ENCODE measurements around the gene TEX2.

TEX2 gene

DNA sequence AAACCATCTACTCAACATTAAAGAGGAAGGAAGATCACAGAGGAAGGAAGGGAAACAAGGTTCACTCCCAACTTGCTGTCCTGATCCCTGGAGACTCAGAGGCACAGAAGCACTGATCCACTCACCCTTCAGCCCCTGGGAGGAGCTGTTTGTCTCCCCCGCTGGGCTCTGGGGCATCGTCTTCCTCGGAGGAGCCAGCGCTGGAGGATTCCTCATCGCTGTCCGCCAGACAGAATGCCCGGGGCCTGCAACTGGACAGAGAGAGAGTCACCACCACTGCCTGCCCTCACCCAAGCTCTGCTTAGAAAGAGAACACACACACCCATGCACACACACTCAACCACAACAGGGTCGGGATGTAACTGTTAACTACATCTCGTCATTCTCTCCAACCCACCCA lies 108.3 kb downstream of the TEX2 start:
- no peak overlapping the region for H3K4me2 ChIP-seq (ENCODE audit: low read length)

DNA sequence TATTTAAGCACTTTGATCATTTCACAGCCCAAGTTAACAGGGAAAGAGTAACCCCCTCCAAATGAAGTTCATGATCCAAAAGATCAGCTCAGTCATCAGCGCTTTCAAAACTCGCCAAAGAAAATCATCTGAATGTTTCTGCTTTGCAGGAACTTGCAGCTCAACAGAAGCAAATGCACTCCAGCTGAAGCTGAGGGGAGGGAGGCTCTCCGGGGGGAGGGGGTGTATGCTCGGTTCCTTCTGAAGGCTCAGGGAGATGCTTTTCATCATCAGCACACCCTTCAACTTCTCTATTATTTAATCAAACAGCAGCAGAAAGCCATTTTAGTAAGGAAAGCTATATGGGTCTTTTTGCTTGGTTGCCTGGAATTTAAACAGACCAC lies 108.8 kb downstream of the TEX2 start:
- Histone ChIP-seq H3K27me3 (ENCODE audit: insufficient read depth, low read length) (no peaks in the 10 kb centered on the region), H3K4me2 (ENCODE audit: low read length) (no peak overlapping the region), H3K79me2 (ENCODE audit: insufficient read depth, low read length) (no peaks in the 10 kb centered on the region), H3K9me3 (ENCODE audit: low read length) (no peaks in the 10 kb centered on the region), H3F3A (ENCODE audit: insufficient read depth, low read length) (no peaks in the 10 kb centered on the region), H3K9ac (ENCODE audit: low read length) (no peak overlapping the region), H3K36me3 (ENCODE audit: insufficient read depth, low read length) (peaks cover 6% of the 10 kb centered on the region), H4K20me1 (ENCODE audit: insufficient read depth, low read length) (no peaks in the 10 kb centered on the region), H3K9me2 (ENCODE audit: low read depth, low read length) (no peaks in the 10 kb centered on the region), H3K27ac (ENCODE audit: low read depth, low read length, poor library complexity, severe bottlenecking) (no peak overlapping the region), H2AFZ (ENCODE audit: low read length) (no peak overlapping the region), H3K4me1 (ENCODE audit: insufficient read depth, low read length, severe bottlenecking) (no peaks in the 10 kb centered on the region), H3K4me3 (ENCODE audit: low read depth, low read length, poor library complexity, severe bottlenecking) (no peak overlapping the region)
- TF ChIP-seq, protein P1, sequence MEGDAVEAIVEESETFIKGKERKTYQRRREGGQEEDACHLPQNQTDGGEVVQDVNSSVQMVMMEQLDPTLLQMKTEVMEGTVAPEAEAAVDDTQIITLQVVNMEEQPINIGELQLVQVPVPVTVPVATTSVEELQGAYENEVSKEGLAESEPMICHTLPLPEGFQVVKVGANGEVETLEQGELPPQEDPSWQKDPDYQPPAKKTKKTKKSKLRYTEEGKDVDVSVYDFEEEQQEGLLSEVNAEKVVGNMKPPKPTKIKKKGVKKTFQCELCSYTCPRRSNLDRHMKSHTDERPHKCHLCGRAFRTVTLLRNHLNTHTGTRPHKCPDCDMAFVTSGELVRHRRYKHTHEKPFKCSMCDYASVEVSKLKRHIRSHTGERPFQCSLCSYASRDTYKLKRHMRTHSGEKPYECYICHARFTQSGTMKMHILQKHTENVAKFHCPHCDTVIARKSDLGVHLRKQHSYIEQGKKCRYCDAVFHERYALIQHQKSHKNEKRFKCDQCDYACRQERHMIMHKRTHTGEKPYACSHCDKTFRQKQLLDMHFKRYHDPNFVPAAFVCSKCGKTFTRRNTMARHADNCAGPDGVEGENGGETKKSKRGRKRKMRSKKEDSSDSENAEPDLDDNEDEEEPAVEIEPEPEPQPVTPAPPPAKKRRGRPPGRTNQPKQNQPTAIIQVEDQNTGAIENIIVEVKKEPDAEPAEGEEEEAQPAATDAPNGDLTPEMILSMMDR (IDR thresholded peaks at IDR 0.05; ENCODE audit: low read length), result no peak

More for the DNA sequence above, 108.3 kb downstream of the TEX2 start:
- no peaks in the 10 kb centered on the region for H3K4me1 ChIP-seq (ENCODE audit: insufficient read depth, low read length, severe bottlenecking)
- no peaks in the 10 kb centered on the region for H3F3A ChIP-seq (ENCODE audit: insufficient read depth, low read length)
- no peak overlapping the region for H3K9ac ChIP-seq (ENCODE audit: low read length)
- no peaks in the 10 kb centered on the region for H4K20me1 ChIP-seq (ENCODE audit: insufficient read depth, low read length)
- no peaks in the 10 kb centered on the region for H3K9me2 ChIP-seq (ENCODE audit: low read depth, low read length)
- H3K36me3 ChIP-seq (ENCODE audit: insufficient read depth, low read length), result peaks cover 6% of the 10 kb centered on the region
- no peak overlapping the region for H2AFZ ChIP-seq (ENCODE audit: low read length)
- no peaks in the 10 kb centered on the region for H3K27me3 ChIP-seq (ENCODE audit: insufficient read depth, low read length)
- no peak overlapping the region for H3K27ac ChIP-seq (ENCODE audit: low read depth, low read length, poor library complexity, severe bottlenecking)
- no peak for TF ChIP-seq EZH2 (IDR thresholded peaks at IDR 0.05; ENCODE audit: borderline replicate concordance, low read length)
- TF ChIP-seq, protein P1 (IDR thresholded peaks at IDR 0.05; ENCODE audit: low read length), result no peak
- no peak overlapping the region for H3K4me3 ChIP-seq (ENCODE audit: low read depth, low read length, poor library complexity, severe bottlenecking)
- no peaks in the 10 kb centered on the region for H3K79me2 ChIP-seq (ENCODE audit: insufficient read depth, low read length)
- H3K9me3 ChIP-seq (ENCODE audit: low read length), result no peaks in the 10 kb centered on the region

DNA sequence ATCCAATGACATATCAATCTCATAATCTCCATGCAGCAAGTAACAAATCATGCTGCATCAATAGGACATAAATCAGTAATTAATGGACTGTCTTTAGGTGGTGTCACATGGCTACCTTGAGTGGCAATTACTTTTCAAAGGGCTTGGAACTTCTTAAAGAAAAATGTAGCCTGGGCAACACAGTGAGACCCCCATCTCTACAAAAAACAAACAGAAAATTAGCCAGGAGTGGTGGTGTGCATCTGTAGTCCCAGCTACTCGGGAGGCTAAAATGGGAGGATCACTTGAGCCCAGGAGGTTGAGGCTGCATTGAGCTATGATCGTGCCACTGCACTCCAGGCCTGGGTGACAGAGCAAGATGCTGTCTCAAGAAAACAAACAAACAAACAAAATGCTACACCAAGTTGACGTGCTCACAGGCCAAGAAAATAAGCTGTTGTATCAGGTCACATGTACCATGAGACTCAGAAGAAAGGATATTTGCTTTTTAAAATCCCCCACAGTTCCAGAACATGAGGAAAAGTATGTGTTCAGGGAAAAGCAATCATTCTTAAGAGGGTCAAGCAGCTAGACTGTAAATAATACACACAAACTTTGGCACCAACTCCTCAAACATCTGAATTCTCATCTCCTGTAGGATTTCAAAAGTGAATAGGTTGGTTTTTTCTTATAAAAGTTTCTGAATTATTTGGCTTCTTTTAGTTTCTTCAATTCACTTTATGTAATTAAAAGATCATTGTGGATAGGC lies 109.3 kb downstream of the TEX2 start:
- Histone ChIP-seq H2AFZ (ENCODE audit: low read length) (no peak overlapping the region), H3K4me1 (ENCODE audit: insufficient read depth, low read length, severe bottlenecking) (no peaks in the 10 kb centered on the region), H3K9me3 (ENCODE audit: low read length) (no peaks in the 10 kb centered on the region), H3K4me2 (ENCODE audit: low read length) (no peak overlapping the region), H4K20me1 (ENCODE audit: insufficient read depth, low read length) (no peaks in the 10 kb centered on the region), H3K27ac (ENCODE audit: low read depth, low read length, poor library complexity, severe bottlenecking) (no peak overlapping the region), H3K36me3 (ENCODE audit: insufficient read depth, low read length) (peaks cover 6% of the 10 kb centered on the region), H3K27me3 (ENCODE audit: insufficient read depth, low read length) (no peaks in the 10 kb centered on the region), H3K9me2 (ENCODE audit: low read depth, low read length) (no peaks in the 10 kb centered on the region), H3F3A (ENCODE audit: insufficient read depth, low read length) (no peaks in the 10 kb centered on the region), H3K79me2 (ENCODE audit: insufficient read depth, low read length) (no peaks in the 10 kb centered on the region), H3K9ac (ENCODE audit: low read length) (no peak overlapping the region), H3K4me3 (ENCODE audit: low read depth, low read length, poor library complexity, severe bottlenecking) (no peak overlapping the region)
- no peak for TF ChIP-seq EZH2 (IDR thresholded peaks at IDR 0.05; ENCODE audit: borderline replicate concordance, low read length)
- TF ChIP-seq, protein P1 (IDR thresholded peaks at IDR 0.05; ENCODE audit: low read length), result no peak

Data from OCI-LY1 (cell line).